Keratinocyte (primary cell): ENCODE results near the gene MAP4K3. TPM values are rescaled to one million over a fixed set of nuclear protein-coding genes. Genes with fewer than 3 reads are reported as not detected.

Experiments used
- DNase-seq: peaks from one replicate; pipeline ENCODE4 v3.0.0-alpha.2; 2011; ENCODE audit warnings: low read depth, missing footprints, low spot score
- FAIRE-seq: peaks from 2 replicates; lab custom pipeline; 2011; peaks lifted over from hg19 to GRCh38; lab: Jason Lieb, UNC
- H2AFZ ChIP-seq: 2 replicates; pipeline ENCODE4 v1.6.0; 2012; ENCODE audit warnings: low read length, control low read depth, inconsistent platforms; ENCODE audit not compliant: control insufficient read depth
- H3K27ac ChIP-seq: 2 replicates; pipeline ENCODE4 v1.5.1; 2011; ENCODE audit warnings: low read length; ENCODE audit not compliant: control insufficient read depth, insufficient read depth
- H3K27me3 ChIP-seq: 3 replicates; pipeline ENCODE4 v1.6.0; 2011; ENCODE audit warnings: low read length; ENCODE audit not compliant: control insufficient read depth, insufficient read depth; ENCODE audit errors: extremely low read depth
- H3K36me3 ChIP-seq, 2 experiments: 2 replicates in 1 of 2; 3 replicates in 1 of 2; pipeline ENCODE4 v1.5.1; 2011; ENCODE audit warnings: low read length in 2 of 2, mild to moderate bottlenecking in 1 of 2; ENCODE audit not compliant: control insufficient read depth in 2 of 2, insufficient read depth in 2 of 2; ENCODE audit errors: extremely low read depth in 1 of 2
- H3K4me1 ChIP-seq: 3 replicates; pipeline ENCODE4 v1.5.1; 2011; ENCODE audit warnings: low read length; ENCODE audit not compliant: control insufficient read depth, insufficient read depth; ENCODE audit errors: extremely low read depth
- H3K4me2 ChIP-seq: 3 replicates; pipeline ENCODE4 v1.6.0; 2011; ENCODE audit warnings: low read depth, low read length; ENCODE audit not compliant: control insufficient read depth, insufficient read depth; ENCODE audit errors: extremely low read depth
- H3K4me3 ChIP-seq, 3 experiments: fragments of 200-600 bp in 1 of 3; sonication (generic) in 1 of 3; 2 replicates in 2 of 3; 3 replicates in 1 of 3; pipeline ENCODE4 v1.5.1; 2011 to 2016; ENCODE audit warnings: low read length in 3 of 3, mild to moderate bottlenecking in 3 of 3, control low read depth in 2 of 3, inconsistent platforms in 1 of 3, low read depth in 1 of 3, mixed read lengths in 1 of 3, mixed run types in 1 of 3, moderate library complexity in 1 of 3; ENCODE audit not compliant: control insufficient read depth in 2 of 3, insufficient read depth in 2 of 3; ENCODE audit errors: extremely low read depth in 1 of 3
- H3K79me2 ChIP-seq: 2 replicates; pipeline ENCODE4 v1.6.0; 2012; ENCODE audit warnings: low read length; ENCODE audit not compliant: control insufficient read depth, insufficient read depth
- H3K9ac ChIP-seq: 3 replicates; pipeline ENCODE4 v1.6.0; 2011; ENCODE audit warnings: low read length; ENCODE audit not compliant: control insufficient read depth, insufficient read depth; ENCODE audit errors: extremely low read depth
- H3K9me1 ChIP-seq: 3 replicates; pipeline ENCODE4 v1.6.0; 2011; ENCODE audit warnings: low read length; ENCODE audit not compliant: control insufficient read depth, insufficient read depth; ENCODE audit errors: extremely low read depth
- H3K9me3 ChIP-seq: 2 replicates; pipeline ENCODE4 v1.5.1; 2012; ENCODE audit warnings: low read depth, low read length; ENCODE audit not compliant: control insufficient read depth
- H4K20me1 ChIP-seq: 3 replicates; pipeline ENCODE4 v1.6.0; 2011; ENCODE audit warnings: low read length; ENCODE audit not compliant: control insufficient read depth, insufficient read depth; ENCODE audit errors: extremely low read depth
- CTCF ChIP-seq, 3 experiments: IDR thresholded peaks in 1 of 3; conservative IDR thresholded peaks in 1 of 3; optimal IDR thresholded peaks in 1 of 3; 2 replicates in 2 of 3; 3 replicates in 1 of 3; pipeline versions ENCODE3 to v1.5.1; 2011; ENCODE audit warnings: low read length in 3 of 3, mild to moderate bottlenecking in 3 of 3, moderate library complexity in 2 of 3, control low read depth in 1 of 3, inconsistent platforms in 1 of 3; ENCODE audit not compliant: insufficient read depth in 2 of 3; ENCODE audit errors: extremely low read depth in 1 of 3
- EZH2 ChIP-seq: IDR thresholded peaks from one replicate; pipeline ENCODE4 v1.6.1; 2012; ENCODE audit warnings: inconsistent platforms, mild to moderate bottlenecking, low read length, moderate library complexity
- dilution Hi-C: fragments of 300-500 bp; cut with MboI; formaldehyde crosslinking; loops from one replicate; pipeline ENCODE4 v1.7.0; 2020; ENCODE audit warnings: low sequenced_read_pairs; ENCODE audit not compliant: extremely low pct_ligation_motif_present
- polyA plus RNA-seq, 5 experiments: library from polyadenylated mRNA; depleted of rRNA in 3 of 5; stranded (reverse) in 3 of 5; stranded (forward) in 1 of 5; unstranded in 1 of 5; fragments of >200 nt; gene quantifications; 1 replicate in 1 of 5; 2 replicates in 3 of 5; 3 replicates in 1 of 5; pipeline versions ENCODE4 v1.2.1 to v1.2.3, GENCODE V29; 2011 to 2012; ENCODE audit warnings: missing spikeins in 2 of 5, low read depth in 1 of 5, low replicate concordance in 1 of 5

The MAP4K3 gene
- polyA plus RNA-seq, 1 donor (not counting 4 experiments of a cell fraction or from before 2014, with no cell fraction given), result 19.4 TPM

- no peak for FAIRE-seq
- Histone ChIP-seq H3K9ac (no peak overlapping the region), H3K9me3 (no peaks in the 10 kb centered on the region), H3K4me3 (no peak overlapping the region), H3K36me3 (no peaks in the 10 kb centered on the region), H3K79me2 (no peaks in the 10 kb centered on the region), H3K27me3 (no peaks in the 10 kb centered on the region), H3K4me2 (no peak overlapping the region), H3K4me1 (no peaks in the 10 kb centered on the region), H3K27ac (no peak overlapping the region), H2AFZ (no peak overlapping the region), H3K9me1 (no peaks in the 10 kb centered on the region), H4K20me1 (no peaks in the 10 kb centered on the region)
- no peak for DNase-seq
- dilution Hi-C loops, result no loop called here
- TF ChIP-seq EZH2 (no peak), CTCF (optimal IDR thresholded peaks at IDR 0.05 in 1 of 3, IDR thresholded peaks at IDR 0.05 in 1 of 3, conservative IDR thresholded peaks at IDR 0.05 in 1 of 3; ENCODE audit: extremely low read depth in 1 of 3, insufficient read depth in 2 of 3, low read length in 3 of 3) (no peak)
Measured at GRCh38 chr2:39269941-39270340, 167.1 kb downstream of the MAP4K3 start.

- dilution Hi-C loops, result no loop called here
- TF ChIP-seq CTCF (optimal IDR thresholded peaks at IDR 0.05 in 1 of 3, IDR thresholded peaks at IDR 0.05 in 1 of 3, conservative IDR thresholded peaks at IDR 0.05 in 1 of 3; ENCODE audit: extremely low read depth in 1 of 3, insufficient read depth in 2 of 3, low read length in 3 of 3) (no peak), EZH2 (no peak)
- no peaks in the 10 kb centered on the region for H3K27me3 ChIP-seq
- H3K27ac ChIP-seq, result no peak overlapping the region
- no peaks in the 10 kb centered on the region for H3K36me3 ChIP-seq
- no peaks in the 10 kb centered on the region for H4K20me1 ChIP-seq
- DNase-seq, result no peak
- H3K4me2 ChIP-seq, result no peak overlapping the region
- no peaks in the 10 kb centered on the region for H3K4me1 ChIP-seq
- H3K9me3 ChIP-seq, result no peaks in the 10 kb centered on the region
- no peak overlapping the region for H2AFZ ChIP-seq
- H3K9ac ChIP-seq, result no peak overlapping the region
- no peaks in the 10 kb centered on the region for H3K79me2 ChIP-seq
- no peak overlapping the region for H3K4me3 ChIP-seq
- FAIRE-seq, result no peak
- H3K9me1 ChIP-seq, result no peaks in the 10 kb centered on the region
Measured at GRCh38 chr2:39266916-39267434, 170.1 kb downstream of the MAP4K3 start.
